ENCODE results near the gene RIC1. TPM values are rescaled to one million over a fixed set of nuclear protein-coding genes. Genes with fewer than 3 reads are reported as not detected.

RIC1 gene
- total RNA-seq, 2 donors from 2014 or later = 19.6 to 24.3 TPM

DNA sequence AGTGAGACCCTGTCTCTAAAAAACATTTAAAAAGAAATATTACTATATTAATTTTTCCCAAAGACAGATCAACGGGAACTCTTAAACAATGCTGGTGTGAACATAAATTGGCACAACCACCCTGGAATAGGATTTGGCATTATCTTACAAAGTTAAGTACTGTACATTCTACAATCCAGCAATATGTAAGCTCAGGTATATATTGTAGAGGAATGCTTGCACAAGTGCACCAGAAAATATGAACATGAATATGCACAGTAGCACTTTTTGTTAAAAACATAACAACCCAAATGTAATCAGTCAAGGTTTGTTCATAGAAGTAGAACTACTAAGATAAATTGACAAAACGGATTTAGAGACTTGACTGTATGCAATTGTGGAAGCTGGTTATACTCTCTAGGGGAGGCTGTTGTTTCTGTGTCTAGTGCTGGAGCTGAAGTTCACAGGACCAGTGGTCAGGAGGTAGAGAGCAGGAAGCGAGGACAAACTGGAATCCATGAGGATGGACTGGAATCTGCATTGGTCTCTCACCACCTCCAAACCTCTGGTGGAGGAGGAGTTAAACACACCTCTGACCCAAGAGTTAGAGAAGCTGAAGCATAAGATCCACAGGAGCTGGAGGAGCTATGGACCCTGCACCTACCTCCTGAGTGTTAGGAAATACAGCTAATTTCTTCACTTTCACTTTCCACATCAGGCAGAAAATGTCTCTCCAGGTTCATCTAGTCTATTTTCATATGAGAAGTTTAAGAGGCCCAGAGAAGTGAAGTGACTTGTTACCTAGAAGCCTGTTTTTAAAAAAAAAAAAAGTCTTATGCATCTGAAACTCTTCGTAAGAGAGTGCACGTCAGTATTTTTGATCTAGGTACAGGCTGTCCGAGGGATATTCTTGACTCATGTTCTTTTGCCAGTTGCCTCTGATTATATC lies 20.3 kb upstream of the RIC1 start:
- Mint-ChIP-seq H3K27me3 (no peaks in the 10 kb centered on the region), H3K4me1 (peaks cover 14% of the 10 kb centered on the region), H3K4me3 (peak overlapping the region; percentile 63), H3K36me3 (ENCODE audit: low read depth) (no peaks in the 10 kb centered on the region), H3K27ac (peak overlapping the region; percentile 74)
- no peaks in the 10 kb centered on the region for H3K9me3 ChIP-seq (ENCODE audit: control insufficient read depth, low read length, poor library complexity, severe bottlenecking)
- ATAC-seq (no peak), DNase-seq (no peak)

- DNase-seq = no peak
- no peak for ATAC-seq
- no peaks in the 10 kb centered on the region for H3K27me3 Mint-ChIP-seq
- no peaks in the 10 kb centered on the region for H3K36me3 Mint-ChIP-seq (ENCODE audit: low read depth)
- H3K9me3 ChIP-seq (ENCODE audit: control insufficient read depth, low read length, poor library complexity, severe bottlenecking) = no peaks in the 10 kb centered on the region
- H3K27ac Mint-ChIP-seq = no peak overlapping the region
- no peak overlapping the region for H3K4me3 Mint-ChIP-seq
- H3K4me1 Mint-ChIP-seq = peaks cover 14% of the 10 kb centered on the region
Observed at GRCh38 chr9:5609226-5609596, 19.7 kb upstream of the RIC1 start.

DNA sequence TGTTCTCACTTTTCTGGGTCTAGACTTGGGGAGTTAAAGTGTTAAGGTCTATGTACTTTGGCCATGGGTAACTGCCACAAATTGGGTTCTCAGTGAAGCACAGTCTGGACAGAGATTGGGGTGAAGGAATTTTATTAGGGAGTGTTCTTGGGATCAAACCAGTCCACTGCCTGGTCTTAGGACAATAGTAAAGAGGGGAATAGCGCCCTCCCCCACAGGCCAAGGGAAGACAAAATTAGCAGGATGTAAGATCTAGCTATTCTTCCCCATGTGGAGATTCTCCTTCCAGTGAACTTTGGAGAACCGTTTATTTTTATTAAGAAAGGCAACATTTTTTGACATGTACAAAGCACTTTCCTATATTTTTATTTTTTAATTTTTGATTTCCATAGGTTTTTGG lies 18.4 kb upstream of the RIC1 start:
- Mint-ChIP-seq H3K4me1 (peaks cover 25% of the 10 kb centered on the region), H3K27ac (no peak overlapping the region), H3K4me3 (no peak overlapping the region), H3K27me3 (no peaks in the 10 kb centered on the region), H3K36me3 (ENCODE audit: low read depth) (no peaks in the 10 kb centered on the region)
- DNase-seq (no peak), ATAC-seq (no peak)
- H3K9me3 ChIP-seq (ENCODE audit: control insufficient read depth, low read length, poor library complexity, severe bottlenecking) = no peaks in the 10 kb centered on the region

GRCh38 chr9:5611321-5612184 lies 17.4 kb upstream of the RIC1 start:
- ATAC-seq = no peak
- Mint-ChIP-seq H3K4me3 (no peak overlapping the region), H3K4me1 (peaks cover 25% of the 10 kb centered on the region), H3K27me3 (no peaks in the 10 kb centered on the region), H3K27ac (no peak overlapping the region), H3K36me3 (ENCODE audit: low read depth) (no peaks in the 10 kb centered on the region)
- no peak for DNase-seq
- H3K9me3 ChIP-seq (ENCODE audit: control insufficient read depth, low read length, poor library complexity, severe bottlenecking) = no peaks in the 10 kb centered on the region

- ATAC-seq = no peak
- no peaks in the 10 kb centered on the region for H3K9me3 ChIP-seq (ENCODE audit: control insufficient read depth, low read length, poor library complexity, severe bottlenecking)
- Mint-ChIP-seq H3K27me3 (no peaks in the 10 kb centered on the region), H3K4me3 (no peak overlapping the region), H3K27ac (no peak overlapping the region), H3K36me3 (ENCODE audit: low read depth) (no peaks in the 10 kb centered on the region), H3K4me1 (peaks cover 25% of the 10 kb centered on the region)
- DNase-seq = no peak
Observed at GRCh38 chr9:5612185-5612530, 16.7 kb upstream of the RIC1 start.

- H3K36me3 Mint-ChIP-seq (ENCODE audit: low read depth) = no peaks in the 10 kb centered on the region
- no peak overlapping the region for H3K27ac Mint-ChIP-seq
- H3K4me1 Mint-ChIP-seq = peaks cover 25% of the 10 kb centered on the region
- no peak for DNase-seq
- ATAC-seq = no peak
- no peak overlapping the region for H3K4me3 Mint-ChIP-seq
- no peaks in the 10 kb centered on the region for H3K27me3 Mint-ChIP-seq
- no peaks in the 10 kb centered on the region for H3K9me3 ChIP-seq (ENCODE audit: control insufficient read depth, low read length, poor library complexity, severe bottlenecking)
Observed at GRCh38 chr9:5614192-5614591, 14.7 kb upstream of the RIC1 start.

DNA sequence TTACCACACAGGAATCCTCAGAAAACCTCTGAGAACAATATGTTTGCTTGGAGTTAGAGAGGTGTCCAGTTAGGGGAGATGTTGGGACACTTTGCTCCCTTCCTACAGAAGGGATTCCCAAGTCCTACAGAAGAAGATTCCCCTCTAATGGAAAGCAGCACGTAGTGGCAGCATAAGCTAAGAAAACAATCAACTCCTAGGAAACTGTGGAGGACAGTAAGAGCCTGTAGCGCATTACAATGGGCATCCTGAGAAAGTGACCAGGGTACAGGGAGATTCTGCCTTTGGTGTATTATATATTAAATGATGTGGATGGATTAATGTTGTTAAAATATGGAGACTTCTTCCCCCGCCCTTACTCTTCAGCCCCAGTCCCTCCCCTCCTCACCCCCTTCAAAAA lies 13.9 kb upstream of the RIC1 start:
- Mint-ChIP-seq H3K27ac (no peak overlapping the region), H3K4me1 (peaks cover 25% of the 10 kb centered on the region)

DNA sequence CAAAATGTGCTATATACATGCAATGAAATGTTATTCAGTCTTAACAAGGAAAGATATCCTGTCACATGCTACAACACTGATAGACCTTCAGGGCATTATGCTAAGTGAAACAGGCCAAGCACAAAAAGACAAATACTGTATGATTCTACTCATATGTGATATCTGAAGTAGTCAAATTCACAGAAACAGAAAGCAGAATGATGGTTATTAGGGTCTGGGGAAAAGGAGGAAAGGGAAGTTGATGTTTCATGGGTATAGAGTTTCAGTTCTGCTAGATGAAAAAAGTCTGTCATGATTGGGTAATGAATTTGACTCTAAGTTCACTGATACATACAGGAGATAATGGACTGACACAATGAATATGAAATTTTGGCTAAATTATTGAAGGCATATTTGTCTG lies 11.2 kb upstream of the RIC1 start:
- H3K27ac Mint-ChIP-seq = no peak overlapping the region

More for the DNA sequence above, 13.9 kb upstream of the RIC1 start:
- ATAC-seq (no peak), DNase-seq (no peak)
- H3K27me3 Mint-ChIP-seq = no peaks in the 10 kb centered on the region
- no peak overlapping the region for H3K4me3 Mint-ChIP-seq
- no peaks in the 10 kb centered on the region for H3K36me3 Mint-ChIP-seq (ENCODE audit: low read depth)
- H3K9me3 ChIP-seq (ENCODE audit: control insufficient read depth, low read length, poor library complexity, severe bottlenecking) = no peaks in the 10 kb centered on the region

GRCh38 chr9:5620494-5620893 lies 8.4 kb upstream of the RIC1 start:
- Mint-ChIP-seq H3K27me3 (no peaks in the 10 kb centered on the region), H3K4me3 (no peak overlapping the region), H3K27ac (no peak overlapping the region), H3K4me1 (peaks cover 14% of the 10 kb centered on the region), H3K36me3 (ENCODE audit: low read depth) (no peaks in the 10 kb centered on the region)
- no peak for DNase-seq
- no peaks in the 10 kb centered on the region for H3K9me3 ChIP-seq (ENCODE audit: control insufficient read depth, low read length, poor library complexity, severe bottlenecking)
- no peak for ATAC-seq

More for the DNA sequence above, 11.2 kb upstream of the RIC1 start:
- no peaks in the 10 kb centered on the region for H3K9me3 ChIP-seq (ENCODE audit: control insufficient read depth, low read length, poor library complexity, severe bottlenecking)
- DNase-seq (no peak), ATAC-seq (peak; percentile 56)
- Mint-ChIP-seq H3K27me3 (no peaks in the 10 kb centered on the region), H3K4me1 (peaks cover 19% of the 10 kb centered on the region), H3K36me3 (ENCODE audit: low read depth) (no peaks in the 10 kb centered on the region), H3K4me3 (no peak overlapping the region)

- ATAC-seq (no peak), DNase-seq (no peak)
- Mint-ChIP-seq H3K4me1 (peaks cover 14% of the 10 kb centered on the region), H3K27me3 (no peaks in the 10 kb centered on the region), H3K27ac (no peak overlapping the region), H3K36me3 (ENCODE audit: low read depth) (no peaks in the 10 kb centered on the region), H3K4me3 (no peak overlapping the region)
- no peaks in the 10 kb centered on the region for H3K9me3 ChIP-seq (ENCODE audit: control insufficient read depth, low read length, poor library complexity, severe bottlenecking)
Observed at GRCh38 chr9:5621327-5621726, 7.6 kb upstream of the RIC1 start.

DNA sequence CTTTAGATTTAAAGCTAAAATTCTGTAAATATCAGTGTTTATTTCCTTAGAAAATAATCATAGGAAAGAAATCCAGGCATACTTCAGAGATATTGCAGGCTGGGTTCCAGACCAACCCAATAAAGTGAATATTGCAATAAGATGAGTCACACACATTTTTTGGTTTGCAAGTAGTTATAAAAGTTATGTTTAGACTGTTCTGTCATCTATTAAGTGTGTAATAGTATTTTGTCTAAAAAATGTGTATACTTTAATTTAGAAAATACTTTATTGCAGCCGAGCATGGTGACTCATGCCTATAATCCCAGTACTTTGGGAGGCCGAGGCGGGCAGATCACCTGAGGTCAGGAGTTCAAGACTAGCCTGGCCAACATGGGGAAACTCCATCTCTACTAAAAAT lies 6.9 kb upstream of the RIC1 start:
- ATAC-seq (no peak), DNase-seq (no peak)
- Mint-ChIP-seq H3K4me3 (no peak overlapping the region), H3K27ac (no peak overlapping the region), H3K27me3 (no peaks in the 10 kb centered on the region), H3K36me3 (ENCODE audit: low read depth) (no peaks in the 10 kb centered on the region), H3K4me1 (peaks cover 19% of the 10 kb centered on the region)
- no peaks in the 10 kb centered on the region for H3K9me3 ChIP-seq (ENCODE audit: control insufficient read depth, low read length, poor library complexity, severe bottlenecking)

- Mint-ChIP-seq H3K4me1 (peaks cover 26% of the 10 kb centered on the region), H3K27me3 (no peaks in the 10 kb centered on the region), H3K27ac (peak overlapping the region; percentile 80), H3K36me3 (ENCODE audit: low read depth) (peaks cover 2% of the 10 kb centered on the region), H3K4me3 (no peak overlapping the region)
- ATAC-seq (no peak), DNase-seq (no peak)
- no peaks in the 10 kb centered on the region for H3K9me3 ChIP-seq (ENCODE audit: control insufficient read depth, low read length, poor library complexity, severe bottlenecking)
Observed at GRCh38 chr9:5624655-5625054, 4.3 kb upstream of the RIC1 start.

GRCh38 chr9:5626727-5627634 lies 1.9 kb upstream of the RIC1 start:
- Mint-ChIP-seq H3K36me3 (ENCODE audit: low read depth) (peaks cover 2% of the 10 kb centered on the region), H3K27ac (peak overlapping the region; percentile 96), H3K27me3 (no peaks in the 10 kb centered on the region), H3K4me3 (peak overlapping the region; percentile 99), H3K4me1 (peaks cover 35% of the 10 kb centered on the region)
- no peaks in the 10 kb centered on the region for H3K9me3 ChIP-seq (ENCODE audit: control insufficient read depth, low read length, poor library complexity, severe bottlenecking)
- no peak for DNase-seq
- ATAC-seq = peak; percentile 13
